Activated naive CD4-positive, alpha-beta T cell (primary cell): Measurements from ENCODE around the gene CNTNAP3B.
"Not testable (repeated sequence)": the region's sequence is repeated elsewhere in the genome, so short reads cannot be mapped to it uniquely, and the experiment has no call there.

Experiments
- DNase-seq, 4 experiments: peaks; one replicate each; lab custom pipeline; 2025; lab: John Stamatoyannopoulos, UW

Gene CNTNAP3B

GRCh38 chr9:42129073-42129729 is at the start of gene CNTNAP3B:
CNTNAP3B (minus strand) TSS chr9:42129426; CDS start chr9:42129094, 332 bp downstream.
- not testable (repeated sequence) for DNase-seq

DNA sequence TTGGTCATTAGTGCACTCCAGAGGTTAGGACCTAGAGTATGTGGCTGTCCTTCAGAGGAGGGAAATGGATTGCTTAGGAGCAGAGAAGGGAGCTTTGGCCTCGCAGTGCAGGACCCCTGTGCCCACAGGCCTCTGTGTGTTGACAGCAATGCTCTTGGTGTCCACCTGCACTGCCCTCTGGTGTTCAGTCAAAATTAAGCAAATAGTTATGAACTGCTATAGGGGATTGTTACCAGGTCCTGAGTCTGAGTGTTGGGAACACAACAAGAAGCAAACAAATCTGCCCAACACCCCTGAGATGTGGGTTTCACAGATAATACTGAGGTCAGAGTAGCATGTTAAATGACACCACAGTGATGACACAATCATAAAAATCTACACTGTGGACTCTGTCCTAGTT is 31.1 kb upstream of the CNTNAP3B start:
- DNase-seq, result not testable (repeated sequence)

GRCh38 chr9:42127056-42127841 is 2.0 kb downstream of the CNTNAP3B start:
- not testable (repeated sequence) for DNase-seq

DNA sequence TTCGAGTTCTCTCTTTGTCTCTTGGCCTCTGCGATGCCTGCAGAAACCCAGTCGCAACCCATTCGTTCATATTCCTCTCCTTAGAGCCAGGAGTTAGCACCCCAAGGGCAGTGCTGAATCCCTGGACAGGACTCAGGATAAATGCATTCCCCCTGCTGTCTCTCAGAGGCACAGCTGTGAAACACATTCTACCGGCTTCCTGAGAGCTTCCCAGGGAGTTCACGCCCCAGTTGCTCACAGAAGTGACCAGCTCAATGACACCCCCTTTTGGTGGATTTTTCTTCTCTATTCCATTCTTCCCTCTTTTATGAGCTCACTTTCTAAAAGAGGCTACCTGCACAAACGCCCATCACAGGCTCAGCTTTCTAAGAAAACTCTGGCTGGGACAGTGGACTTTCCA is 8.2 kb downstream of the CNTNAP3B start:
- not testable (repeated sequence) for DNase-seq

DNA sequence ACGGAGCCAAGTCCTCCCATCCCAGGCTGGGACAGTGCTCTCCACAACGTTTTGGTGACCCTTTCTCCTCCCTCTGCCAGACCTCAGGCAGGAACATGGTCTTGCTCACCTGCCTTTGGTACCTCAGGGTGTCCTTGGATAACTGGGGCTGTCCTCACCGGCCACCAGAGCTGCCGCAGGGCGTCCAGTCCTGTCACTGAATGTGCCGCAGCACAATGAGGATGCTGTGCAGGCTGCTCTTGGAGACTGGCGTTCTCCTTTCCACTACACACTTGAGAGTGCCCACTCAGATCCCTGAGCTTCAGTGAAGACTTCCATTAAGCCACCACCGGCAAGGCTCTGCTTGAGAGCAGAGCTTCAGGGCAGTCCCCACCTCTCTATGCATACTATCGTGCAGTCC is 33.3 kb downstream of the CNTNAP3B start:
- DNase-seq, result not testable (repeated sequence)

DNA sequence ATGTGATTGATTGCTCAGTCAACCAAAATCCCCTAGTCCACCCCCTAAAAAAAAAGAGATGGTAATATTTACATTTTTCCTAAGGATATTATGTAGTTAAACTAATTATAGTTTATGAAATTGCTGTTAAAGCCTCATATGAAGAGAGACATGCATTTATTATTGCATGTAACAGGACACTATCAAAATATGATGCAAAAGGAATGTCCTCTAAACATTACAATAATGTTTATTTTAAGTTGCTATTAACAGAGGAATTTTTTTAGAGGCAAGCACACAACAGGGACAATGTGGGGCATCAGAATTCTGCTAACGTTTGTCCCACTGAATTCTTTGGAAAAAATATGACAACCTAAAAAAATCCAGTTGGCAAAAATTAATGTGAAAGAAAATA is 44.7 kb downstream of the CNTNAP3B start:
- not testable (repeated sequence) for DNase-seq

DNA sequence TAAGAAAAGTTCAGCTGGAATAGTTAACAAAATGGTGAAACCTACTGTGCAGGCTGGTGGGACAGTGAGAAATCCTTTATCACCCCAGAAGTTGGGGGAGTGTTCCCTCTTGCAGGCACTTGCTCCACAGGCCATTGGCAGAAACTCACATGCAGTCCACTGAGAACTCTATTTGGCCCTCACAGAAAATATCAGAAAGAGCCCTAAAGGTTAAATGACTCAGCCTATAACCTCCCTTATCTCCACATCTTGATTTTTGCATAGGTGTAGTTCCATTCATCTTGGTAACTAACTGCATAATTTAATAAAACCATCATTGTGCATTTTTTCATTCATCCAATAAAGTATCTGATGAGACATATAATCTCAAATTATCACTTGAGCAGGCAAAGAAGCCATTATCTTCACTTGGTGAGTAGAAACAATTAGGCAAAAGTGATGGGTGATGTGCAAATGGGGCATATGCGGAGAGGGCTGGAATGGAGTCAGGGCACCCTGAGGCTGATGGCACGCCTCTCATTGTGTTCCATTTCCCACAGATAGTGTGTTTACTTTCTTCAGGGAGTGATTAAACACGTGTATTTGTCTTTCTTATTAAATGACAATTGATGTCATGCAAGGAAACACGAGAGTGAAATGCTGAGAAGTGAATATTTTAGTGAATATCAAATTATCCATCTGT is 45.2 kb downstream of the CNTNAP3B start:
- DNase-seq, result not testable (repeated sequence)

- not testable (repeated sequence) for DNase-seq
Observed at GRCh38 chr9:42080376-42080775, 48.9 kb downstream of the CNTNAP3B start.

DNA sequence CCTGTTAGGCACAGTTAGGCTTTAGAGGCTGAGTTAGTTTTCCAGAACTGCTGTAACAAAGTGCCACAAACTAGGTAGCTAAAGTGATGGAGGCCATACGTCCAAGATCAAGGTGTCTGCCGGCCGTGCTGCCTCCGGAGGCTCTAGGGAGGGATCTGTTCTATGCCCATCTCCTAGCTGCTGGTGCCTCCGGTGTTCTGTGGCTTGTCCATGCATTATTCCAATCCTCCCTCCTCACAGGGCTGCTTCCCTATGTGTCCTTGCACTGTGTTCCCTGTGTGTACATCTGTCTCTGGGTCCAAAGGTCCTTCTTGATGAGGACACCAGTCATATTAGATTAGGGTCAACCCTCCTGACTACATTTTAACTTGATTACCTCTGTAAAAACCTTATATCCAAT is 54.4 kb downstream of the CNTNAP3B start:
- DNase-seq, result not testable (repeated sequence)

GRCh38 chr9:42071026-42071425 is 58.2 kb downstream of the CNTNAP3B start:
- not testable (repeated sequence) for DNase-seq

DNA sequence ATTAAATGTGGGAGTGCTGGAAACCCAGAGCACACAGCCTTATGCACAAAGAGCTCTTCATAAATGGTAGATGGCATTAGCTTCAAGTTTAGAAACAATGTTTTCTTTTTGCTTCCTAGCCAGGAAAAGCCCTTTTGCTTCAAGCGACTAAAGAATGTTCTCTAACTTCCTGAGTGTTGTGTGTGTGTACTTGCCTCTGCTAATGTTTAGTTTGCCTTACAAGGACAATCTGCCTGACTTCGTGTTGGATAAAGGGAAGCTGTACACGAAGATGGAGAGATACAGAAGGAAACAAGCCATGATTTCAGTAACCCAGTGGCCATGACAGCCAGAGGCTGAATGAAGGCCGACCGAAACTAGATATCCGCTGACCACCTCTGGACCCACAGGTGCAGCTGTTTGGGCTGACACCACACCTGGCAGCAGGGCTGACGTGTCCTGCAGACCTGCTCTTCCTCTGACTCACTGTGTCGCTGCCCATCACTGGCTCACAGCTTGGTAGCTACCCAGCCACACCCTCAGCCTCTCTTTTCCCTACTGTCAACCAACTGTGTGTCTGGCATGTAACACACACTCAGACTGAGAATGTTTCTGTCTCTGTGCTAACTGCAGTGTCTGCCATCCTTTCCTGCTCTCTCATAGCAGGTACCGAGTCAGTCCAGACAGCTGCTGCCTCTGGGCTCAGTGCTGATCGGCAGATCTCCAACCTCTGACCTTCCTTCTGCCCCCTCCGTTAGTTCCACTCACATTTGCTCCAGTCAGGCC is 59.0 kb downstream of the CNTNAP3B start:
- DNase-seq, result not testable (repeated sequence)

- not testable (repeated sequence) for DNase-seq
Observed at GRCh38 chr9:42053874-42054273, 75.4 kb downstream of the CNTNAP3B start.

GRCh38 chr9:42050701-42051100 is 78.5 kb downstream of the CNTNAP3B start:
- not testable (repeated sequence) for DNase-seq

- not testable (repeated sequence) for DNase-seq
Observed at GRCh38 chr9:42044422-42045010, 84.7 kb downstream of the CNTNAP3B start.

DNA sequence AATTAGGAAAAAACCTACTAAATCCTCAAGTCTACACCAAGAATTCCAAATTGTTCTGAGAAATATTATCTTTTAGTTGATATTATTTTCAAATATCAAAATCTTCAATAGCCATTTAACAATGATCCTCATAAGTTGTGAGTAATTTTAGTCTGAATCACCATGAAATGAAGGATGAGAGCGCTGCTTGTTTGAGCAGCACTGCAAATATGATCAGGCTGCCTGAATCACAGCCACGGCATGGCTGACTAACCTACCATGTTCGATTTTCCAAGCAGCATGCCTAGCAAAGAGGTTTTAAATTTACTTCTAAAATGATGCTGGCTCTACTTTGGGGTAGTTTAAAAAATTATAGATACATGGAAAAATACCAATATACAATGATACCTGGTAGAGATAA is 95.7 kb downstream of the CNTNAP3B start:
- DNase-seq, result not testable (repeated sequence)

- not testable (repeated sequence) for DNase-seq
Observed at GRCh38 chr9:42020639-42021038, 108.6 kb downstream of the CNTNAP3B start.

DNA sequence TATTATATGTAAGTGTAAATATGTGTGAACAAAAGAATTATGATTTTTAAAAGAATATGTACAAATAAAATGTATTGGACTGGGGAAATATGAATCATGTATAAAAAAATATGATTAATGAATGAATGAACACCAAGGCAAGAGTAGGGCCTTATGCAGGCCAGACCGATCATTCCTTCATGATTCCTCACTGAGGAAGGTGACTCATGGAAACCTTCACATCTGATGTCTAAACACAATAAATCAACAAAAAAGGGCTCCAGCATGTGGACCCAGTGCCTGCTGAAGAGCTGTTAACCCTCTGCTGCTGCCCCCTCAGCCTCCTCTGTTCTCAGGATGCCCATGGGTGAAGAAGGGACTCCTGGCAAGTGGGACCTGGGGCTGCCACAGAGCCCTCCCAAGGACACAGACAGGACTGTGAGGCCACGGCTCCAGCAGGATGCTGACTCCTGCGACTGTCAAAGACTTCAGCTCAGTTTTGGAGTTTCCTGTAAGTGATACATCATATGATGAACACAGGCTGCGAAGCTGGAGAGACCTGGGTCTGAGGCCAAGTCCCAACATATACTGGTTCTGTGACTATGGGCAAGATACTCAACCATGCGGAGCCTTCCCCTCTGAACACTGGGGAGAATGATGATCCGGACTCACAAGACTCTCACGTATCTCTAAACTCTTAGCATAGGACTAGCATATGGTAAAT is 110.9 kb downstream of the CNTNAP3B start:
- not testable (repeated sequence) for DNase-seq

DNA sequence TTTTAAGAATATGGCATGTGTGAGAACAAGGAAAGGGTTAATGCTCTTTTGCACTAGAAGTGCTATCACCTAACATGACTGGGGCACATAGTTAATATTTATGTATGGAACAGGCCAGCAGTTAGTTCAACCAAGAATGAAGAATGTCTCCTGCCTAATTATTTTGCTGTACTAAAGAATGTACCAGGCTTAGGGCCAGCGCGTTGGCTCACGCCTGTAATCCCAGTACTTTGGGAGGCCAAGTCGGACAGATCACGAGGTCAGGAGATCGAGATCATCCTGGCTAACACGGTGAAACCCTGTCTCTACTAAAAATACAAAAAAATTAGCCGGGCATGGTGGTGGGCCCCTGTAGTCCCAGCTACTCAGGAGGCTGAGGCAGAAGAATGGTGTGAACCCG is 114.9 kb downstream of the CNTNAP3B start:
- not testable (repeated sequence) for DNase-seq

GRCh38 chr9:41991607-41992006 is 137.6 kb downstream of the CNTNAP3B start:
- not testable (repeated sequence) for DNase-seq

DNA sequence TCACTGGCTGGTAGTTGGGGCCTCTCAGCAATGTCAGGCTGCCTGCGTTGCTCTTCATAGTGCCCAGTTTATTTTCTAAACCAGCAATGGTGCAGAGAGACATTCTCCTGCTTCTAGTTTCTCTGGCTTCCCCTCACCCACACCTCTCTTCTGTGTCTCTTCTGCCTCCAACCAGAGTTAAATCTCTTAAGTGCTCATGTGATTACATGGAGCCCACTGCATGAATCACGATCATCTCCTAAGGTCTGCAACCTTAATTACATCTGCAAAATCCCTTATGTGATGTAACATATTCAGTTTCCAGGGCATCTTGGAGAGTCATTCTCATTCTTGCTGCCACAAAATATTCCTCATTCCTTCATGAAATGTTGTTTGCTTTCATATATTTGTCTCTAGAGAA is 149.0 kb downstream of the CNTNAP3B start:
- DNase-seq, result not testable (repeated sequence)
